SU-DHL-6 (cell line): ENCODE results near the gene POLG.

Source experiments
- H2AFZ ChIP-seq: fragments of 200-600 bp; sonication (generic); 2 replicates; pipeline ENCODE4 v1.6.1; 2014; ENCODE audit warnings: low read depth, mild to moderate bottlenecking, moderate library complexity, mixed read lengths, antibody characterized with exemption, low read length; ENCODE audit not compliant: severe bottlenecking
- H3F3A ChIP-seq: fragments of 200-600 bp; shearing (Covaris generic); 2 replicates; pipeline ENCODE4 v1.6.0; 2016; ENCODE audit warnings: antibody characterized with exemption, mild to moderate bottlenecking; ENCODE audit not compliant: insufficient read depth
- H3K27ac ChIP-seq: fragments of 200-600 bp; sonication (generic); 2 replicates; pipeline ENCODE4 v1.5.1; 2016; ENCODE audit warnings: low read depth, mild to moderate bottlenecking, low read length, moderate library complexity, mixed read lengths
- H3K27me3 ChIP-seq: fragments of 200-600 bp; sonication (generic), shearing (Covaris generic); 2 replicates; pipeline ENCODE4 v1.6.0; 2014; ENCODE audit warnings: mild to moderate bottlenecking, low read length
- H3K36me3 ChIP-seq: fragments of 200-600 bp; sonication (generic); 2 replicates; pipeline ENCODE4 v1.6.1; 2014; ENCODE audit warnings: mild to moderate bottlenecking, low read length, mixed read lengths
- H3K4me2 ChIP-seq: fragments of 300-600, 200-600 bp; shearing (Covaris generic), sonication (generic); 2 replicates; pipeline ENCODE4 v1.6.0; 2014; ENCODE audit warnings: low read length, low read depth, mild to moderate bottlenecking; ENCODE audit not compliant: poor library complexity, severe bottlenecking
- H3K4me3 ChIP-seq: fragments of 200-600 bp; sonication (generic); 2 replicates; pipeline ENCODE4 v1.5.1; 2014; ENCODE audit warnings: antibody characterized with exemption, low read length, mild to moderate bottlenecking, mixed read lengths; ENCODE audit not compliant: insufficient read depth, poor library complexity, severe bottlenecking
- H3K79me2 ChIP-seq: fragments of 200-600 bp; sonication (generic); 2 replicates; pipeline ENCODE4 v1.6.1; 2014; ENCODE audit warnings: mild to moderate bottlenecking, low read length, moderate library complexity; ENCODE audit not compliant: insufficient read depth
- H3K9ac ChIP-seq: fragments of 200-600 bp; sonication (generic); 2 replicates; pipeline ENCODE4 v1.7.0; 2014; ENCODE audit warnings: mild to moderate bottlenecking, low read length
- H3K9me2 ChIP-seq: fragments of 200-600 bp; sonication (generic); replicated peaks from 2 replicates; pipeline ENCODE4 v1.6.1; 2014; ENCODE audit warnings: low read length; ENCODE audit not compliant: insufficient read depth
- H3K9me3 ChIP-seq: fragments of 200-600 bp; sonication (generic); 2 replicates; pipeline ENCODE4 v1.6.1; 2014; ENCODE audit warnings: low read length, mixed read lengths; ENCODE audit not compliant: insufficient read depth
- H4K20me1 ChIP-seq: fragments of 200-600 bp; sonication (generic); 2 replicates; pipeline ENCODE4 v1.6.1; 2014; ENCODE audit warnings: low read depth, mild to moderate bottlenecking, antibody characterized with exemption, low read length, moderate library complexity, mixed read lengths
- EZH2phosphoT487 ChIP-seq: fragments of 200-600 bp; sonication (generic), shearing (Covaris generic); conservative IDR thresholded peaks from 2 replicates; pipeline ENCODE4 v1.6.1; 2018; ENCODE audit warnings: mild to moderate bottlenecking, antibody characterized with exemption, low read length, moderate library complexity, mixed read lengths
- TF ChIP-seq, protein P1 (sequence below): fragments of 200-600 bp; sonication (generic); IDR thresholded peaks from one replicate; pipeline ENCODE4 v1.5.1; 2017; ENCODE audit warnings: antibody characterized with exemption, mild to moderate bottlenecking, low read length, moderate library complexity; ENCODE audit not compliant: insufficient read depth, poor library complexity, severe bottlenecking

POLG gene

DNA sequence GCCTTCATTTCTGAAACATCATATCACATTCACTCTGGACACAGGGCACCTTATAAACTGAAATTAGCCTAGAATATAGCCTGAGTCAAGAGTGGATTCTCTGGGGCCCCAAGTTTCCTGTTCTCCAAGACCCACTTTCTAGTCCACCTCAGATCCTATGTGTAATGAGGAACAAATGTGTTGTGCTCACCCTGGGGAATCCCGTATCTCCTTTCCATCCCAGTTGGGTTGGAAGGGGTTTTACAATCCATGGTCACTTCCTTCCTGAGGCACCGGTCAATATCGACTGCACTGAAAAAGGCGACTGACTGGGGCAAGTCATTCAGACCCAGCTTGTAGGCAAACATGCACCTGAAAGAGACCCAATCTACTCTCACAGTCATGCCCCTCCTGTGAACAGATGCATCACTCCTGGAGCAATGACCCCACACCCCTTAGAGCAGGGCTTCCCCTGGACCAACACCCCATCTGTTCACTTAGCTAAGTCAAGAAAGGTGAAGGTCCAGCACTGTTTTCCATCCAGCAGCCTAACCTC lies 17.4 kb downstream of the POLG start:
- H4K20me1 ChIP-seq, result no peaks in the 10 kb centered on the region; the same call in 1 of the 2 replicates
- H3K4me2 ChIP-seq, result no peak overlapping the region
- H3K27ac ChIP-seq, result no peak overlapping the region
- H3K9me3 ChIP-seq, result no peaks in the 10 kb centered on the region
- H3K9ac ChIP-seq, result no peak overlapping the region
- no peaks in the 10 kb centered on the region for H3K9me2 ChIP-seq
- no peak overlapping the region for H3K4me3 ChIP-seq
- TF ChIP-seq, protein P1, sequence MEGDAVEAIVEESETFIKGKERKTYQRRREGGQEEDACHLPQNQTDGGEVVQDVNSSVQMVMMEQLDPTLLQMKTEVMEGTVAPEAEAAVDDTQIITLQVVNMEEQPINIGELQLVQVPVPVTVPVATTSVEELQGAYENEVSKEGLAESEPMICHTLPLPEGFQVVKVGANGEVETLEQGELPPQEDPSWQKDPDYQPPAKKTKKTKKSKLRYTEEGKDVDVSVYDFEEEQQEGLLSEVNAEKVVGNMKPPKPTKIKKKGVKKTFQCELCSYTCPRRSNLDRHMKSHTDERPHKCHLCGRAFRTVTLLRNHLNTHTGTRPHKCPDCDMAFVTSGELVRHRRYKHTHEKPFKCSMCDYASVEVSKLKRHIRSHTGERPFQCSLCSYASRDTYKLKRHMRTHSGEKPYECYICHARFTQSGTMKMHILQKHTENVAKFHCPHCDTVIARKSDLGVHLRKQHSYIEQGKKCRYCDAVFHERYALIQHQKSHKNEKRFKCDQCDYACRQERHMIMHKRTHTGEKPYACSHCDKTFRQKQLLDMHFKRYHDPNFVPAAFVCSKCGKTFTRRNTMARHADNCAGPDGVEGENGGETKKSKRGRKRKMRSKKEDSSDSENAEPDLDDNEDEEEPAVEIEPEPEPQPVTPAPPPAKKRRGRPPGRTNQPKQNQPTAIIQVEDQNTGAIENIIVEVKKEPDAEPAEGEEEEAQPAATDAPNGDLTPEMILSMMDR, result no peak
- TF ChIP-seq EZH2phosphoT487, result no peak
- H2AFZ ChIP-seq, result no peak overlapping the region
- H3K36me3 ChIP-seq, result peaks cover 43% of the 10 kb centered on the region
- peaks cover 62% of the 10 kb centered on the region for H3F3A ChIP-seq
- no peaks in the 10 kb centered on the region for H3K79me2 ChIP-seq
- H3K27me3 ChIP-seq, result no peaks in the 10 kb centered on the region

DNA sequence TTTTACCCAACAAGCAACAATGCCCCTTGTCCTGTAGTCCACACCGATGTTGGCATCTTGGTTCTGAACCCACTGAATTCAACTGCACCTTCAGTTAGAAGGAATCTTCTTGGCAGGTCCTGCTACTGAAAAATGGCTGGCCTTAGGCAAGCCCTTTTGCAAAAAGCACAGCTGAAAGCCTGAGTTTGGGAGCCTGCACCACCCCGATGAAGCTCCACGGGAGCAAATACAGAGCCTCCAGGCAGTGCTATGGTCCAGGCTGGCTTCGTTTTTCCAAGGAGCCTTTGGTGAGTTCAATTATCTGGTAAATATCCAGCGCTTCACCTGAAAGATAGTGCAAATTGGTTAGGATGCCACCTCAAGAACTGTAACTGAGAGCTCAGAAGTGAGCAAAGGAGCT lies 18.1 kb downstream of the POLG start:
- peaks cover 43% of the 10 kb centered on the region for H3K36me3 ChIP-seq

DNA sequence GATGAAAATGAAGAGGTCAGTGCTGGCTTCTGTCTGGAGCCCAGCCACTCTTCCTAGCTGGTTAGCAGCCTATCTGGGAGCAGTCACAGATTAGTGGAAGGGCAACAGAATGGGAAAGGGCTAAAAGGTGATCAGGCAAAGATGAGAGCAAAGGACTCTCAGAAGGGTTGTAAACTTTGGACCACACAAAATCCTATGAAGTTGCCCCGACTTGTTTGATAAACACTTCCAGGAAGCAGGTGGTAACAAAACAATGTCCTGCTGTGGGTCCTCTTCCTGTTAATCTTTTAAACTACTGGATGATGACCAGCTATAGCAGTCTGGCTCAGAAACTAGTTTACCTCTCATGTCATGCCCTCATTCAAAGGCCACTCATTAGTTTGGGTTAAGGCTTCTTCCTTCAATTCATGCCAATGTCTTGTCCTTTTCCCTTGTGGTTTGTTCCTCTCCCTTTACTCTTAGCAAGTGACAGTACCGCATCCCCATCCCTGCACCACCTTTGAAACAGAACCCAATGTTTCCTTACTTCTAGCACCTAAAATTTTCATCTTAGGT lies 19.2 kb downstream of the POLG start:
- Histone ChIP-seq H3K27ac (no peak overlapping the region), H3K9ac (no peak overlapping the region), H3K36me3 (peaks cover 44% of the 10 kb centered on the region), H3F3A (peaks cover 65% of the 10 kb centered on the region), H3K27me3 (no peaks in the 10 kb centered on the region), H3K4me3 (no peak overlapping the region), H3K4me2 (no peak overlapping the region), H4K20me1 (no peaks in the 10 kb centered on the region; the same call in 1 of the 2 replicates), H3K9me2 (no peaks in the 10 kb centered on the region), H3K79me2 (no peaks in the 10 kb centered on the region), H2AFZ (no peak overlapping the region), H3K9me3 (no peaks in the 10 kb centered on the region)
- TF ChIP-seq, protein P1, result no peak

More for the DNA sequence above, 18.1 kb downstream of the POLG start:
- Histone ChIP-seq H3K9me3 (no peaks in the 10 kb centered on the region), H3K9ac (no peak overlapping the region), H3F3A (peaks cover 65% of the 10 kb centered on the region), H2AFZ (no peak overlapping the region), H4K20me1 (no peaks in the 10 kb centered on the region; the same call in 1 of the 2 replicates), H3K4me2 (no peak overlapping the region), H3K4me3 (no peak overlapping the region), H3K9me2 (no peaks in the 10 kb centered on the region), H3K27ac (no peak overlapping the region), H3K27me3 (no peaks in the 10 kb centered on the region), H3K79me2 (no peaks in the 10 kb centered on the region)
- TF ChIP-seq EZH2phosphoT487, result no peak
- TF ChIP-seq, protein P1, result no peak
